ENCODE data around the gene SLC39A6. TPM values are rescaled to one million over a fixed set of nuclear protein-coding genes. Genes with fewer than 3 reads are reported as not detected.
"Not testable (repeated sequence)": the region's sequence is repeated elsewhere in the genome, so short reads cannot be mapped to it uniquely, and the experiment has no call there.

Gene SLC39A6
- total RNA-seq, 1 experiment from 2014 or later = 33.9 TPM

DNA sequence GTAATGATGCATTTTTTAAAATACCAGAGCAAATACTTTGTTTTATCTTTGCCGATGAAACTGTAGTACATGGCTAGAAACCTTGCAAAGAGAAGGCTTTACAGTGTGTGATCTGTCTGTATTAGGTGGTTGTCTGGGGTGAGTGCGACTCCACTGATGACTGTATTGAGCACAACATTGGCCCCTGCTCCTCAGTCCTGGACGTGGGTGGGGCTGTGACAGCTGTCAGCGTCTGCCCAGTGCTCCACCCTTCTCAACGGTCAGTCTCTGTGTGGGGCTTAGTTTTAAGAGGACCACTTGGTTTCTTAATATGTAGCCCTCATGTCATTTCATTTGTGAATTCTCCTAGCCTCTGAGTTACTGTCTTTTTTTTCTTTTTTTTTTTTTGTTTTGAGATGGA is 40.8 kb upstream of the SLC39A6 start:
- peaks cover 45 to 83% (median 60%) of the 10 kb centered on the region in 3 experiments for H3K36me3 Mint-ChIP-seq (ENCODE audit: insufficient read depth in 1 of 3, low read depth in 3 of 3)
- H3K4me3 Mint-ChIP-seq = no peak overlapping the region
- no peaks in the 10 kb centered on the region for H3K4me1 Mint-ChIP-seq

DNA sequence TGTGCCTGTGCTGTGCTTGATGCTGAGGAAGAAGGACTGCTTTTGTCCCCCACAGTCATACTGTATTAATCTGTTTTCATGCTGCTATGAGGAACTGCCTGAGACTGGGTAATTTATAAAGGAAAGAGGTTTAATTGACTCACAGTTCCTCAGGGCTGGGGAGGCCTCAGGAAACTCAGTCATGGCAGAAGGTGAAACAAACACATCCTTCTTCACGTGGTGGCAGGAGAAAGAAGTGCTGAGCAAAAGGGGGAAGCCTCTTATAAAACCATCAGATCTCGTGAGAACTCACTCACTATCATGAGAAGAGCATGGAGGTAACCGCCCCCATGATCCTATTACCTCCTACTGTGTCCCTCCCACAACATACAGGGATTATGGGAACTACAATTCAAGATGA is 39.2 kb upstream of the SLC39A6 start:
- WGBS (ENCODE audit: extremely low coverage, insufficient read length, low lambda C conversion rate) = no CpG with 5 or more reads among the region's 3 CpGs
- H2BK120ac ChIP-seq (ENCODE audit: low read depth, low read length, poor library complexity, severe bottlenecking); H3K9ac ChIP-seq (ENCODE audit: extremely low read depth, insufficient read length, low read length); H3K27me3 Mint-ChIP-seq (ENCODE audit: low read depth); DNase-seq; H3K14ac ChIP-seq (ENCODE audit: insufficient read depth, low read length); H3K27ac ChIP-seq (ENCODE audit: insufficient read length, low read depth, low read length); H3K4me1 ChIP-seq (ENCODE audit: insufficient read depth, low read length); H2AK5ac ChIP-seq (ENCODE audit: insufficient read length, low read length); H3K4me2 ChIP-seq (ENCODE audit: insufficient read depth, insufficient read length, low read length); H3K79me1 ChIP-seq (ENCODE audit: insufficient read depth, low read depth, low read length, poor library complexity, severe bottlenecking); H4K91ac ChIP-seq (ENCODE audit: insufficient read length, low read depth, low read length); H2BK15ac ChIP-seq (ENCODE audit: low read depth, low read length); H3K27me3 ChIP-seq (ENCODE audit: insufficient read depth, low read length); H3K23me2 ChIP-seq (ENCODE audit: insufficient read length, low read depth, low read length, poor library complexity, severe bottlenecking); H3K23ac ChIP-seq (ENCODE audit: insufficient read length, low read depth, low read length); H3K9me3 ChIP-seq (ENCODE audit: control insufficient read depth, low read depth, low read length); H3T11ph ChIP-seq (ENCODE audit: low read length); H3K79me2 ChIP-seq (ENCODE audit: insufficient read depth, low read length); H3K18ac ChIP-seq (ENCODE audit: insufficient read length, low read depth, low read length); H4K8ac ChIP-seq (replicated peaks; ENCODE audit: insufficient read length, low read depth, low read length); H3K56ac ChIP-seq (ENCODE audit: insufficient read length, low read depth, low read length); H2BK20ac ChIP-seq (ENCODE audit: low read depth, low read length, poor library complexity, severe bottlenecking); H3K4me1 Mint-ChIP-seq; H2BK5ac ChIP-seq (ENCODE audit: insufficient read length, low read length); H3K4ac ChIP-seq (ENCODE audit: low read depth, low read length); H4K5ac ChIP-seq (ENCODE audit: insufficient read length, low read depth, low read length); H2AFZ ChIP-seq (ENCODE audit: low read length); H2BK12ac ChIP-seq (ENCODE audit: insufficient read length, low read depth, low read length); H3K4me3 Mint-ChIP-seq; H3K9me3 Mint-ChIP-seq; H4K20me1 ChIP-seq (ENCODE audit: control insufficient read depth, insufficient read depth, insufficient read length): not testable (repeated sequence)
- peaks cover 49 to 85% (median 68%) of the 10 kb centered on the region in 3 experiments for H3K36me3 Mint-ChIP-seq (ENCODE audit: insufficient read depth in 1 of 3, low read depth in 3 of 3)
- H3K27ac Mint-ChIP-seq = 0 out of 7 replicates have a peak overlapping the region, but pooled peaks of 1 of the 3 experiments have one; percentile 36

More for the DNA sequence above, 40.8 kb upstream of the SLC39A6 start:
- H3K9me3 ChIP-seq (ENCODE audit: control insufficient read depth, low read depth, low read length) = no peaks in the 10 kb centered on the region
- no peak overlapping the region for H4K8ac ChIP-seq (replicated peaks; ENCODE audit: insufficient read length, low read depth, low read length)
- no peaks in the 10 kb centered on the region for H3K27me3 ChIP-seq (ENCODE audit: insufficient read depth, low read length)
- H3K56ac ChIP-seq (ENCODE audit: insufficient read length, low read depth, low read length) = no peak overlapping the region
- no peak overlapping the region for H3K14ac ChIP-seq (ENCODE audit: insufficient read depth, low read length)
- H3K79me2 ChIP-seq (ENCODE audit: insufficient read depth, low read length) = no peaks in the 10 kb centered on the region
- H4K5ac ChIP-seq (ENCODE audit: insufficient read length, low read depth, low read length) = no peak overlapping the region
- no peak overlapping the region for H3K4ac ChIP-seq (ENCODE audit: low read depth, low read length)
- no peak overlapping the region for H3K18ac ChIP-seq (ENCODE audit: insufficient read length, low read depth, low read length)
- H2BK20ac ChIP-seq (ENCODE audit: low read depth, low read length, poor library complexity, severe bottlenecking) = no peak overlapping the region
- no peak overlapping the region for H2AFZ ChIP-seq (ENCODE audit: low read length)
- TF ChIP-seq CTCF (conservative IDR thresholded peaks at IDR 0.05) = no peak
- H4K20me1 ChIP-seq (ENCODE audit: control insufficient read depth, insufficient read depth, insufficient read length) = no peaks in the 10 kb centered on the region
- H2BK15ac ChIP-seq (ENCODE audit: low read depth, low read length) = no peak overlapping the region
- H3K79me1 ChIP-seq (ENCODE audit: insufficient read depth, low read depth, low read length, poor library complexity, severe bottlenecking) = no peaks in the 10 kb centered on the region
- no peak overlapping the region for H3K27ac Mint-ChIP-seq
- no peaks in the 10 kb centered on the region for H3K23me2 ChIP-seq (ENCODE audit: insufficient read length, low read depth, low read length, poor library complexity, severe bottlenecking)
- H3K27ac ChIP-seq (ENCODE audit: insufficient read length, low read depth, low read length) = no peak overlapping the region
- no peak overlapping the region for H2AK5ac ChIP-seq (ENCODE audit: insufficient read length, low read length)
- no peak overlapping the region for H2BK12ac ChIP-seq (ENCODE audit: insufficient read length, low read depth, low read length)
- no peaks in the 10 kb centered on the region for H3K4me1 ChIP-seq (ENCODE audit: insufficient read depth, low read length)
- no peak overlapping the region for H2BK120ac ChIP-seq (ENCODE audit: low read depth, low read length, poor library complexity, severe bottlenecking)
- DNase-seq = no peak
- no peaks in the 10 kb centered on the region for H3K9me3 Mint-ChIP-seq
- no peak overlapping the region for H3K4me2 ChIP-seq (ENCODE audit: insufficient read depth, insufficient read length, low read length)
- no peaks in the 10 kb centered on the region for H3K27me3 Mint-ChIP-seq (ENCODE audit: low read depth)
- no peak overlapping the region for H2BK5ac ChIP-seq (ENCODE audit: insufficient read length, low read length)
- no CpG with 5 or more reads among the region's 5 CpGs for WGBS (ENCODE audit: extremely low coverage, insufficient read length, low lambda C conversion rate)
- no peak overlapping the region for H3K23ac ChIP-seq (ENCODE audit: insufficient read length, low read depth, low read length)
- no peak overlapping the region for H3K9ac ChIP-seq (ENCODE audit: extremely low read depth, insufficient read length, low read length)
- no peak overlapping the region for H4K91ac ChIP-seq (ENCODE audit: insufficient read length, low read depth, low read length)
- no peak overlapping the region for H3T11ph ChIP-seq (ENCODE audit: low read length)

Data from H9 (cell line).